GM19452 (cell line): ENCODE results near the gene CDH23.
"Not testable (repeated sequence)": the region's sequence is repeated elsewhere in the genome, so short reads cannot be mapped to it uniquely, and the experiment has no call there.

Source experiments
- ATAC-seq: cut with Tn5 transposase; IDR thresholded peaks from one replicate; pipeline ENCODE4 v1.9.1; 2021; ENCODE audit not compliant: unreplicated experiment

CDH23 gene

GRCh38 chr10:71396711-71397295 lies at the start of gene CDH23:
Gene CDH23 (plus strand): TSS chr10:71396920. CDS start chr10:71439832, 42,912 bp downstream.
- no peak for ATAC-seq

GRCh38 chr10:71347587-71348395 lies 48.9 kb upstream of the CDH23 start:
- no peak for ATAC-seq

GRCh38 chr10:71348850-71349249 lies 47.9 kb upstream of the CDH23 start:
- no peak for ATAC-seq

- ATAC-seq = no peak
Observed at GRCh38 chr10:71349406-71349805, 47.3 kb upstream of the CDH23 start.

- no peak for ATAC-seq
Observed at GRCh38 chr10:71351087-71351486, 45.6 kb upstream of the CDH23 start.

GRCh38 chr10:71351628-71352319 lies 44.9 kb upstream of the CDH23 start:
- ATAC-seq = no peak

GRCh38 chr10:71353639-71354038 lies 43.1 kb upstream of the CDH23 start:
- no peak for ATAC-seq

- no peak for ATAC-seq
Observed at GRCh38 chr10:71354776-71355175, 41.9 kb upstream of the CDH23 start.

- no peak for ATAC-seq
Observed at GRCh38 chr10:71355886-71356285, 40.8 kb upstream of the CDH23 start.

- no peak for ATAC-seq
Observed at GRCh38 chr10:71357792-71358265, 38.9 kb upstream of the CDH23 start.

GRCh38 chr10:71358277-71358676 lies 38.4 kb upstream of the CDH23 start:
- no peak for ATAC-seq

GRCh38 chr10:71358906-71359305 lies 37.8 kb upstream of the CDH23 start:
- ATAC-seq = not testable (repeated sequence)

- ATAC-seq = no peak
Observed at GRCh38 chr10:71359364-71360046, 37.2 kb upstream of the CDH23 start.

GRCh38 chr10:71360735-71361134 lies 36.0 kb upstream of the CDH23 start:
- ATAC-seq = no peak

GRCh38 chr10:71361581-71361980 lies 35.1 kb upstream of the CDH23 start:
- ATAC-seq = no peak

- no peak for ATAC-seq
Observed at GRCh38 chr10:71362141-71362540, 34.6 kb upstream of the CDH23 start.

- no peak for ATAC-seq
Observed at GRCh38 chr10:71363936-71364335, 32.8 kb upstream of the CDH23 start.

GRCh38 chr10:71365366-71365765 lies 31.4 kb upstream of the CDH23 start:
- ATAC-seq = no peak

GRCh38 chr10:71366690-71367089 lies 30.0 kb upstream of the CDH23 start:
- ATAC-seq = no peak

- no peak for ATAC-seq
Observed at GRCh38 chr10:71367271-71367670, 29.4 kb upstream of the CDH23 start.

GRCh38 chr10:71368176-71368575 lies 28.5 kb upstream of the CDH23 start:
- ATAC-seq = no peak
